HepG2 (cell line): ENCODE measurements around the gene CD320. TPM values are rescaled to one million over a fixed set of nuclear protein-coding genes. Genes with fewer than 3 reads are reported as not detected.

Source experiments
- BORCS8-MEF2B ChIP-seq: sonication (generic); formaldehyde crosslinking; IDR thresholded peaks from 2 replicates; pipeline ENCODE4 v1.8.0; 2022; ENCODE audit warnings: mild to moderate bottlenecking, missing genetic modification reagents
- BRD4 ChIP-seq: sonication (generic); formaldehyde crosslinking; IDR thresholded peaks from 2 replicates; pipeline ENCODE4 v1.4.0; 2020; ENCODE audit warnings: missing genetic modification reagents
- DMTF1 ChIP-seq: sonication (generic); formaldehyde crosslinking; IDR thresholded peaks from 2 replicates; pipeline ENCODE4 v1.4.0; 2020; ENCODE audit warnings: mild to moderate bottlenecking, missing genetic modification reagents
- DR1 ChIP-seq: sonication (generic); formaldehyde crosslinking; IDR thresholded peaks from 2 replicates; pipeline ENCODE4 v1.8.0; 2021; ENCODE audit warnings: mild to moderate bottlenecking, missing genetic modification reagents, inconsistent platforms
- E2F2 ChIP-seq: sonication (generic); formaldehyde crosslinking; IDR thresholded peaks from 2 replicates; pipeline ENCODE4 v1.4.0; 2020; ENCODE audit warnings: missing genetic modification reagents, borderline replicate concordance
- ELF3 ChIP-seq: IDR thresholded peaks from 2 replicates; pipeline ENCODE4 v1.6.1; 2016; ENCODE audit warnings: missing genetic modification reagents, missing compliant biosample characterization
- FOXK2 ChIP-seq: fragments of 450-650 bp; IDR thresholded peaks from 2 replicates; pipeline ENCODE4 v1.6.1; 2016
- HNRNPH1 ChIP-seq: fragments of 200-400 bp; formaldehyde crosslinking; optimal IDR thresholded peaks from 2 replicates; pipeline ENCODE3; 2017; ENCODE audit warnings: mild to moderate bottlenecking, low read depth, low read length
- IKZF4 ChIP-seq: sonication (generic); formaldehyde crosslinking; IDR thresholded peaks from 2 replicates; pipeline ENCODE4 v1.5.1; 2020; ENCODE audit warnings: borderline replicate concordance, mild to moderate bottlenecking, low read depth, missing genetic modification reagents; ENCODE audit errors: not compliant biosample characterization
- LBX2 ChIP-seq: sonication (generic); formaldehyde crosslinking; IDR thresholded peaks from 2 replicates; pipeline ENCODE4 v1.5.0; 2020; ENCODE audit warnings: missing genetic modification reagents, mild to moderate bottlenecking, borderline replicate concordance
- MBD4 ChIP-seq: IDR thresholded peaks from 2 replicates; pipeline ENCODE4 v1.6.1; 2012; ENCODE audit warnings: low read length, inconsistent platforms, borderline replicate concordance
- NR1H2 ChIP-seq: sonication (generic); formaldehyde crosslinking; IDR thresholded peaks from 2 replicates; pipeline ENCODE4 v1.8.1; 2022; ENCODE audit warnings: low read depth, missing genetic modification reagents, borderline replicate concordance
- PATZ1 ChIP-seq: sonication (generic); formaldehyde crosslinking; IDR thresholded peaks from 2 replicates; pipeline ENCODE4 v1.4.0; 2020; ENCODE audit warnings: missing genetic modification reagents
- PITX1 ChIP-seq: sonication (generic); formaldehyde crosslinking; IDR thresholded peaks from 2 replicates; pipeline ENCODE4 v1.5.1; 2020; ENCODE audit warnings: mild to moderate bottlenecking, missing genetic modification reagents
- PTBP1 ChIP-seq: fragments of 200-400 bp; formaldehyde crosslinking; IDR thresholded peaks from 2 replicates; pipeline ENCODE4 v1.6.1; 2018; ENCODE audit warnings: low read length, low read depth; ENCODE audit not compliant: poor library complexity, severe bottlenecking
- REXO4 ChIP-seq: sonication (generic); formaldehyde crosslinking; IDR thresholded peaks from 2 replicates; pipeline ENCODE4 v1.8.0; 2022; ENCODE audit warnings: missing genetic modification reagents, mild to moderate bottlenecking, borderline replicate concordance
- SP5 ChIP-seq: IDR thresholded peaks from 2 replicates; pipeline ENCODE4 v1.6.1; 2016; ENCODE audit warnings: low read depth, borderline replicate concordance
- ZBTB21 ChIP-seq: sonication (generic); formaldehyde crosslinking; IDR thresholded peaks from 2 replicates; pipeline ENCODE4 v1.4.0; 2020; ENCODE audit warnings: missing genetic modification reagents
- ZNF224 ChIP-seq: sonication (generic); formaldehyde crosslinking; IDR thresholded peaks from 2 replicates; pipeline ENCODE4 v1.5.0; 2020; ENCODE audit warnings: mild to moderate bottlenecking, missing genetic modification reagents
- ZNF230 ChIP-seq: sonication (generic); formaldehyde crosslinking; IDR thresholded peaks from 2 replicates; pipeline ENCODE4 v1.4.0; 2020; ENCODE audit warnings: mild to moderate bottlenecking, missing genetic modification reagents
- ZNF24 ChIP-seq: fragments of 450-650 bp; IDR thresholded peaks from 2 replicates; pipeline ENCODE4 v1.6.1; 2017; ENCODE audit warnings: antibody characterized with exemption, mild to moderate bottlenecking
- ZNF333 ChIP-seq: sonication (generic); formaldehyde crosslinking; IDR thresholded peaks from 2 replicates; pipeline ENCODE4 v1.4.0; 2020; ENCODE audit warnings: mild to moderate bottlenecking, missing genetic modification reagents, borderline replicate concordance
- ZNF335 ChIP-seq: sonication (generic); formaldehyde crosslinking; IDR thresholded peaks from 2 replicates; pipeline ENCODE4 v1.4.0; 2020; ENCODE audit warnings: missing genetic modification reagents
- ZNF720 ChIP-seq: sonication (generic); formaldehyde crosslinking; IDR thresholded peaks from 2 replicates; pipeline ENCODE4 v1.4.0; 2020; ENCODE audit warnings: missing genetic modification reagents
- ZNF788 ChIP-seq: sonication (generic); formaldehyde crosslinking; IDR thresholded peaks from 2 replicates; pipeline ENCODE4 v1.5.0; 2020; ENCODE audit warnings: mild to moderate bottlenecking, missing genetic modification reagents, borderline replicate concordance
- ZNF792 ChIP-seq: IDR thresholded peaks from 2 replicates; pipeline ENCODE4 v1.6.1; 2016
- polyA plus RNA-seq, 8 experiments: library from polyadenylated mRNA; depleted of rRNA in 3 of 8; stranded (reverse) in 7 of 8; unstranded in 1 of 8; fragments of >200 nt; fragmentation: Illumina TruSeq in 4 of 8; extraction: Trizol in 4 of 8; gene quantifications; 2 replicates each; pipeline versions ENCODE4 v1.2.1 to v1.2.3, GENCODE V29; 2011 to 2016; ENCODE audit warnings: low read depth in 4 of 8, missing spikeins in 1 of 8, mixed read lengths in 1 of 8; ENCODE audit not compliant: insufficient read depth in 1 of 8
- total RNA-seq, 5 experiments: library from RNA; depleted of rRNA; stranded (reverse); fragments of >200 nt; fragmentation: Illumina TruSeq; extraction: Trizol; gene quantifications; 2 replicates each; pipeline ENCODE4 v1.2.3, GENCODE V29; 2016; ENCODE audit warnings: low read depth in 1 of 5

The CD320 gene
- total and polyA plus RNA-seq, 2 of the 13 experiments (the other 11 are each of a cell fraction or from before 2014, with no cell fraction given) = 83.1 to 99.9 TPM

GRCh38 chr19:8355631-8356402, 47.7 kb upstream of the CD320 start (continued):
- TF ChIP-seq PATZ1 (CRISPR knock-in tag) (peak; percentile 51), LBX2 (CRISPR knock-in tag) (no peak), HNRNPH1 (no peak), FOXK2 (no peak), IKZF4 (CRISPR knock-in tag) (no peak), E2F2 (CRISPR knock-in tag) (no peak), ZNF230 (CRISPR knock-in tag) (no peak), ELF3 (peak; percentile 53; the same call in 1 of the 2 replicates), NR1H2 (CRISPR knock-in tag) (no peak), ZBTB21 (CRISPR knock-in tag) (no peak), ZNF335 (CRISPR knock-in tag) (peak; percentile 79; the same call in 1 of the 2 replicates), ZNF788 (CRISPR knock-in tag) (no peak; the same call in 1 of the 2 replicates), BORCS8-MEF2B (CRISPR knock-in tag) (no peak), PITX1 (no peak), ZNF720 (CRISPR knock-in tag) (no peak), DMTF1 (CRISPR knock-in tag) (no peak), MBD4 (no peak), DR1 (CRISPR knock-in tag) (no peak), SP5 (CRISPR knock-in tag) (0 out of 2 replicates have a peak, but pooled peaks have one; percentile 36), ZNF333 (CRISPR knock-in tag) (no peak), ZNF24 (no peak), ZNF792 (CRISPR knock-in tag) (peak; percentile 88; the same call in 1 of the 2 replicates), REXO4 (no peak), ZNF224 (CRISPR knock-in tag) (no peak), BRD4 (CRISPR knock-in tag) (no peak), PTBP1 (no peak)
